Activated T-helper 17 cell treated with anti-CD3 and anti-CD28 coated beads, Interleukin-2, amount 50 U/mL, for 72 hours (primary cell): ENCODE data around the gene CEBPG. TPM values are rescaled to one million over a fixed set of nuclear protein-coding genes. Genes with fewer than 3 reads are reported as not detected.

Source experiments
- ATAC-seq: fragments of 150-1000 bp; cut with Tn5 transposase; replicated peaks from 2 replicates; pipeline ENCODE4 v1.10.0; 2021; ENCODE audit warnings: mild to moderate bottlenecking, moderate library complexity
- H3K27ac Mint-ChIP-seq: one replicate; pipeline ENCODE4 v1.8.0; 2022; ENCODE audit warnings: mixed read lengths
- H3K27me3 Mint-ChIP-seq: one replicate; pipeline ENCODE4 v1.8.0; 2022; ENCODE audit warnings: mixed read lengths
- H3K36me3 Mint-ChIP-seq: one replicate; pipeline ENCODE4 v1.8.0; 2022; ENCODE audit warnings: low read depth, mild to moderate bottlenecking, mixed read lengths
- H3K4me1 Mint-ChIP-seq: one replicate; pipeline ENCODE4 v1.8.0; 2022; ENCODE audit warnings: mixed read lengths
- H3K4me3 Mint-ChIP-seq: one replicate; pipeline ENCODE4 v1.8.0; 2022; ENCODE audit warnings: mild to moderate bottlenecking, mixed read lengths
- H3K9me3 Mint-ChIP-seq: one replicate; pipeline ENCODE4 v1.8.0; 2022; ENCODE audit warnings: mixed read lengths
- total RNA-seq, 2 donors: library from RNA; stranded (reverse); gene quantifications; one replicate each; pipeline ENCODE4 v1.2.3, GENCODE V29; 2022

Gene CEBPG
- total RNA-seq, 2 donors from 2014 or later, result 15.0 to 23.6 TPM

- H3K27me3 Mint-ChIP-seq, result peaks cover 14% of the 10 kb centered on the region
- no peaks in the 10 kb centered on the region for H3K36me3 Mint-ChIP-seq
- no peak overlapping the region for H3K27ac Mint-ChIP-seq
- no peaks in the 10 kb centered on the region for H3K9me3 Mint-ChIP-seq
- no peak for ATAC-seq
- H3K4me3 Mint-ChIP-seq, result no peak overlapping the region
- H3K4me1 Mint-ChIP-seq, result no peaks in the 10 kb centered on the region
Observed at GRCh38 chr19:33366127-33366526, 7.4 kb upstream of the CEBPG start.

GRCh38 chr19:33366897-33367296 lies 6.6 kb upstream of the CEBPG start:
- Mint-ChIP-seq H3K4me1 (no peaks in the 10 kb centered on the region), H3K9me3 (no peaks in the 10 kb centered on the region), H3K27me3 (peaks cover 14% of the 10 kb centered on the region), H3K27ac (no peak overlapping the region), H3K36me3 (no peaks in the 10 kb centered on the region), H3K4me3 (no peak overlapping the region)
- ATAC-seq, result no peak

DNA sequence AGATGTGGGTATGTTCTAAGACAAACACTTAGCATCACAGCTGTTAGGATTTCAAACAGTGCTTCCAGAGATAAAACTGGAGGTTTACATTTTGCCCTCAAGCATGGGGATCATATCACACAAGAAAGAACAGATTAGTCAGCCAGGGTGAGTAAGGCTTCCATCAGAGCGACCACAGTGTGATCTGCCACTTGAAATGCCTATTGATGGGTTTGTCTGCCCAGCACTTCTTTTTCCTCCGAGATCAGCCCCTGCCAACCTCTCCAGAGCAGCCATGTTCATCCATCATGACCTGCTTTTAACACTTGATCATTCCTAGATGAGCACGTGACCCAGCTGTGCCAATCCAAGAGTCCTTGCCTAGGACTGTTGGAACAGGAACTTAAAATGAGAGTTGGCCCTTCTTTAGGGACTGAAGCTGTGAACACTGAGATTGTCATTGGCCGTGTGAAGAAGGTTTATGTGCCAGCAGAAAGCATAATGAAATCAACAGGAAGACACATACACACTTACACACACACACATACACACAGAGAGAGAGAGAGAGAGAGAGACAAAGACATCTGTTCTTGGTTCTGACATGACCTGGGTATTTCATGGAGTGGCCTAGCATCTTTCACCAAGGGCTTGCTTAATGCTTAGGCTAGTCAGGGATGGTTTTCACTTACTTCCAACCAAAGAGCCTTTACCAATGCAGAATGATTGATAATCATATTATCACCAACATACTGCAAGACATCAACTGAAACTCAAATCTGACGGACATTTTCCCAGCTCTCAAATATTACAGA lies 5.2 kb upstream of the CEBPG start:
- Mint-ChIP-seq H3K4me1 (no peaks in the 10 kb centered on the region), H3K9me3 (no peaks in the 10 kb centered on the region), H3K27me3 (peaks cover 11% of the 10 kb centered on the region), H3K27ac (no peak overlapping the region), H3K36me3 (no peaks in the 10 kb centered on the region), H3K4me3 (no peak overlapping the region)
- peak; percentile 42 for ATAC-seq

- Mint-ChIP-seq H3K27ac (no peak overlapping the region), H3K36me3 (peaks cover 14% of the 10 kb centered on the region), H3K27me3 (peaks cover 11% of the 10 kb centered on the region), H3K9me3 (no peaks in the 10 kb centered on the region), H3K4me1 (peaks cover 14% of the 10 kb centered on the region), H3K4me3 (no peak overlapping the region)
- no peak for ATAC-seq
Observed at GRCh38 chr19:33370783-33371182, 2.7 kb upstream of the CEBPG start.

DNA sequence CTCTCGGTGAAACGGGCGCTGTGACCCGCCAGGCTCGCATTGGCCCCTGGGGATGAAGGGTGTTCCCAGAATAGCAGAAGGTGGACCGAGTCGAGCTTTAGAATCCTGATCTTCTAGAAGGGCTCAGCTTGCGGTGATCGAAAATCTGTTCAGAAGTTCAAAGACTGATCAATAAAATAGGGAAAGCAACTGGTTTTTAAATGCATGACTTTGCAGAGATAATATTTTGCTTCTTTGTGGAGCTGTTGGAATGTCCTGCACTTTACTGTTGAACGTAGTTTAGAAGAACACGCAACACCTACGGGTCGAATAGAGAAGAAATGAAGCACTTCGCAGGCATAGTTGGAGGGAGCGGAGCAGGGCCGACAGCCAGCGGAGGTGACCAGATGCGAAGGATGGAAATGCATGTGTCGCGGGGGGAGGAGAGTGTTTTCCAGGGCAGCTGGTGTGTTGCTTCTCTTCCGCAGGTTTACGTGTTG lies 766 bp downstream of the CEBPG start:
- Mint-ChIP-seq H3K4me3 (peak overlapping the region; percentile 92), H3K36me3 (peaks cover 40% of the 10 kb centered on the region), H3K27ac (peak overlapping the region; percentile 78), H3K4me1 (peaks cover 40% of the 10 kb centered on the region), H3K27me3 (no peaks in the 10 kb centered on the region), H3K9me3 (no peaks in the 10 kb centered on the region)
- ATAC-seq, result no peak

DNA sequence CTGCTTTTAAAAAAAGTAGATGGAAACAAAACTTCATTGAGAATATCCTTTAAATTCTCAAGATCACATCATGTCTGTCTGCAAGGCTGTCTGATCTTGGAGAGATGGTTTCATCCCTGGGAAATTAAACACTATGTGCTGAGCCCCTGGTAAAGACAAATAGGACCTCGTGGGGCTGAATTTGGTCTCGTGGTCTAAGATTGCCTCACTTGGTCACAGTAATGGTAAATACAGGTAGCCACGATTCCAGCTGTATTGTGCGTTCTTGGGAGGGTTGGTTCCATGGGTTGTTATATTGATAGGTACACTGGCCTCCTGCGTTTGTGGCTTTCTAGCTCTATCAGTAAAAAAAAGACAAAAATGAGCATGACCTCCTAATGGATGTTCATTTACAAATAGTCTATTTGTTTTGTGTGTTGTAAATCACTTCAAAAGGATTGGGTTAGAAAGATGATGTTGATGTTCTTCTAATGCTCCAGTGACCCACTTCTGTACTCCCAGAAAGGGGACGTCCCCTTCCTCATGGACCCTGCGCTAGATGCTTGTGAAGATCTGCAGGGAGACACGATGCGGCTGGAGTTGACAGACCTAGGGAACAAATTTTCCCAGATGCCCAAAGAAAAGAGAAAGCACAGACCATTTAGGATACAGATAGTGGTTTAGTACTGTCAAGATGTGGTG lies 1.8 kb downstream of the CEBPG start:
- Mint-ChIP-seq H3K27ac (peak overlapping the region; percentile 78), H3K36me3 (peaks cover 50% of the 10 kb centered on the region), H3K4me1 (peaks cover 40% of the 10 kb centered on the region), H3K9me3 (no peaks in the 10 kb centered on the region), H3K4me3 (peak overlapping the region; percentile 92), H3K27me3 (no peaks in the 10 kb centered on the region)
- no peak for ATAC-seq

GRCh38 chr19:33375837-33376159 lies 2.3 kb downstream of the CEBPG start:
- ATAC-seq, result no peak
- H3K36me3 Mint-ChIP-seq, result peaks cover 55% of the 10 kb centered on the region
- H3K4me3 Mint-ChIP-seq, result peak overlapping the region; percentile 92
- H3K9me3 Mint-ChIP-seq, result no peaks in the 10 kb centered on the region
- no peaks in the 10 kb centered on the region for H3K27me3 Mint-ChIP-seq
- H3K4me1 Mint-ChIP-seq, result peaks cover 41% of the 10 kb centered on the region
- H3K27ac Mint-ChIP-seq, result peak overlapping the region; percentile 78

- ATAC-seq, result no peak
- H3K27me3 Mint-ChIP-seq, result no peaks in the 10 kb centered on the region
- H3K36me3 Mint-ChIP-seq, result peaks cover 61% of the 10 kb centered on the region
- H3K27ac Mint-ChIP-seq, result peak overlapping the region; percentile 78
- H3K4me1 Mint-ChIP-seq, result peaks cover 45% of the 10 kb centered on the region
- no peaks in the 10 kb centered on the region for H3K9me3 Mint-ChIP-seq
- H3K4me3 Mint-ChIP-seq, result peak overlapping the region; percentile 92
Observed at GRCh38 chr19:33376423-33376822, 2.9 kb downstream of the CEBPG start.

DNA sequence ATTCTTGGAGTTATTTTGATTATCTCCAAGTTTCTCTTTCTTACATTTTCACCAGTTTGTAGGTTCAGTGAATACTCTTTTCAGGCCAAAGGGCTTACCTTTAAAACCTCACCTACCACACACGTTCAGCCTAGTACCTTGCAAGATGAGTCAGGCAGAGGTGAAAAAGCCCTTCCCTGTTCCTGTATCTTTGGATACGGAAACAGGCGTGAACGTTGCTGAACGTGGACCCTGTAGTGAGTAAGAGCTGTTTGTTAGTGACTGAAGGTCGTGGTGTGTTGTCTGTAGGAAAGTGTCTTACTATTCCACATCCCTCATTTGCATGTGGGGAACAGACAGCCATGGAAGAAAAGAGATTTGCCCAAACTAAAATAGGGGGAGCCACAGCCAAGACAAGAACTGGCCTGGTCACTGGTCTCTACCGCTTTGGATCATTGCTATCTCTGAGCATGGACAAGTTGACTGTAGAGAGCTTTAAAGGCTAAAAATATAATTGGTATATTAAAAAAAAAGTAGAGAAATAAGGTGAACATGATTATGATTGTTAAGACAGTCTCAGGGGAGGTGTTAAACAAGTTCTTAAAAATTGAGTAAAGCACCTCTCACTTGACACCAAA lies 3.5 kb downstream of the CEBPG start:
- Mint-ChIP-seq H3K36me3 (peaks cover 67% of the 10 kb centered on the region), H3K4me3 (peak overlapping the region; percentile 92), H3K27me3 (no peaks in the 10 kb centered on the region), H3K4me1 (peaks cover 51% of the 10 kb centered on the region), H3K9me3 (no peaks in the 10 kb centered on the region), H3K27ac (peak overlapping the region; percentile 78)
- no peak for ATAC-seq

GRCh38 chr19:33377586-33378475 lies 4.3 kb downstream of the CEBPG start:
- H3K27me3 Mint-ChIP-seq, result no peaks in the 10 kb centered on the region
- peaks cover 70% of the 10 kb centered on the region for H3K36me3 Mint-ChIP-seq
- H3K9me3 Mint-ChIP-seq, result no peaks in the 10 kb centered on the region
- H3K4me3 Mint-ChIP-seq, result no peak overlapping the region
- H3K4me1 Mint-ChIP-seq, result peaks cover 51% of the 10 kb centered on the region
- ATAC-seq, result no peak
- H3K27ac Mint-ChIP-seq, result peak overlapping the region; percentile 78

DNA sequence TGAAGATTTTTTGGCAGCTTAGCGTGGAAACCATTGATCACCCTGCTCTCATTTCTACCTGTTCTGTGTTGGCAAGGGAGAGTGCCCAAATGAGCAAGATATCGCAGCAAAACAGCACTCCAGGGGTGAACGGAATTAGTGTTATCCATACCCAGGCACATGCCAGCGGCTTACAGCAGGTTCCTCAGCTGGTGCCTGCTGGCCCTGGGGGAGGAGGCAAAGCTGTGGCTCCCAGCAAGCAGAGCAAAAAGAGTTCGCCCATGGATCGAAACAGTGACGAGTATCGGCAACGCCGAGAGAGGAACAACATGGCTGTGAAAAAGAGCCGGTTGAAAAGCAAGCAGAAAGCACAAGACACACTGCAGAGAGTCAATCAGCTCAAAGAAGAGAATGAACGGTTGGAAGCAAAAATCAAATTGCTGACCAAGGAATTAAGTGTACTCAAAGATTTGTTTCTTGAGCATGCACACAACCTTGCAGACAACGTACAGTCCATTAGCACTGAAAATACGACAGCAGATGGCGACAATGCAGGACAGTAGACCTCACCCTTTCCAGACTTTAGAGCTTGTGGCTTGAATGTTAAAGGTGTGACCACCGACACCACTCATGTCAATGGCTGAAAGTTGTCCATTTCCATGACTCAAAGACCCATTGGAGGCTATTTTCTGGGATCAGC lies 5.8 kb downstream of the CEBPG start:
- ATAC-seq, result no peak
- H3K27me3 Mint-ChIP-seq, result no peaks in the 10 kb centered on the region
- H3K4me1 Mint-ChIP-seq, result peaks cover 48% of the 10 kb centered on the region
- no peaks in the 10 kb centered on the region for H3K9me3 Mint-ChIP-seq
- H3K4me3 Mint-ChIP-seq, result no peak overlapping the region
- H3K36me3 Mint-ChIP-seq, result peaks cover 74% of the 10 kb centered on the region
- peak overlapping the region; percentile 78 for H3K27ac Mint-ChIP-seq

DNA sequence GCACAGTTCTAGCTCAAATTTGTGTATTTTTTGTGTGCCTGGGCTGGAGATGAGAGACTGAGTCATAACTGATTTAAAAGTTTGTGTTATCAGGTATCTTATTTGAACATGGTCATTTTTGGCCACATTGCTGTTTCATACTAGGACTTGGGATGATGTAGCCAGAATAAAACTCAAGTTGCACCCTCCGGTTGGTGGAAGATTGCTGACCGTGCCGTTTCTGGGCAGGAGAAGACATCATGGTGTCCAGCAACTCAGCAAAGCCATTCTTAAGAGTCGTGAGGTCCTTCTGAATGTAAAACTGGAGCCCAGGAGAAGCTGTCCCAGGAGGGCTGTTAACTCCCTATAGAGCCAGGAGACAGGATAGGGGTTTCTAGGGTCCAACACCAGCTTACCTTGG lies 7.6 kb downstream of the CEBPG start:
- ATAC-seq, result no peak
- H3K27me3 Mint-ChIP-seq, result no peaks in the 10 kb centered on the region
- H3K4me1 Mint-ChIP-seq, result peaks cover 33% of the 10 kb centered on the region
- no peaks in the 10 kb centered on the region for H3K9me3 Mint-ChIP-seq
- H3K4me3 Mint-ChIP-seq, result no peak overlapping the region
- peak overlapping the region; percentile 69 for H3K27ac Mint-ChIP-seq
- peaks cover 64% of the 10 kb centered on the region for H3K36me3 Mint-ChIP-seq

GRCh38 chr19:33382006-33382405 lies 8.5 kb downstream of the CEBPG start:
- H3K27me3 Mint-ChIP-seq, result no peaks in the 10 kb centered on the region
- H3K36me3 Mint-ChIP-seq, result peaks cover 56% of the 10 kb centered on the region
- ATAC-seq, result no peak
- H3K27ac Mint-ChIP-seq, result peak overlapping the region; percentile 69
- no peaks in the 10 kb centered on the region for H3K9me3 Mint-ChIP-seq
- H3K4me3 Mint-ChIP-seq, result no peak overlapping the region
- peaks cover 24% of the 10 kb centered on the region for H3K4me1 Mint-ChIP-seq

DNA sequence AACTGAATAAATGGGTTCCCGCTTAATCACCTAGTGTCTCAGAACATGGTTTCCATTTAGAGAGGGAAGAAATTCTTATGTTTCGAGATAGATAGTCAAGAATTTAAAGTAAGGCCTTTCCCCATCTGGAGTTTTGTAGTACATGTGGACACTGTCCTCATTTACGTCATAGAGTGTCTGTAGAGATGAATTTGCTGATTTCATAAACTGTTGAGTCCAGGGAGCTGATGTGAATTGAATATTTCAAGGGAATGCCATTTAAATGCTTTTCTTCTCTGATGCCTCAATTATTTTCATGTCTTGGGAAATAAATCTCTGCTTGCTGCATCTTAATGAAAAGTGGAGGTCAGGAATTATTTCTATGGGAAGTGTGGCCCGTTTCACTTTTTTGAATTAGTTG lies 9.5 kb downstream of the CEBPG start:
- ATAC-seq, result no peak
- H3K9me3 Mint-ChIP-seq, result no peaks in the 10 kb centered on the region
- H3K4me3 Mint-ChIP-seq, result no peak overlapping the region
- no peak overlapping the region for H3K27ac Mint-ChIP-seq
- H3K27me3 Mint-ChIP-seq, result no peaks in the 10 kb centered on the region
- H3K36me3 Mint-ChIP-seq, result peaks cover 55% of the 10 kb centered on the region
- peaks cover 16% of the 10 kb centered on the region for H3K4me1 Mint-ChIP-seq
